ENCODE measurements around the gene FHIT.

FHIT gene

DNA sequence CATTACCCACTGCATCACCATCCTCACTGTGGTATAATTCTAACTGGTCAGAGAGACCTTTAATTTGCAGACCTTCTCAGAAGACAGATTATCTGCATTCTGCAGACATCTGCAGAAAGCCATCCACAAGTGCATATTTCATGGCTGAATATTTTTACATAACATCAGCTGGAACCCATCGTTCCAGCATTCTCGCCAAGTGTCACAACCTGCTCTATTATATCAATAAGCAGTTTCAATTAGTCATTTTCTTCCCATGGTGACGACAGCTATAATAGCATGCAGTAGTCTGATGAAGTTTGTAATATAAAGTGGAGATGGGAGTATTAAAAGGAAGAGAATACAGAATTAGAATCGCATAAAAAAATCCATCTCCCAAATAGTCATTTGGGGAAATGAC is 334.7 kb downstream of the FHIT start:
- Histone ChIP-seq H3K4me3 (ENCODE audit: low read depth in 1 of 2, low read length in 1 of 2) (no peak overlapping the region), H3K36me3 (no peaks in the 10 kb centered on the region), H3K4me1 (ENCODE audit: control insufficient read depth in 1 of 2, insufficient read depth in 1 of 2, low read depth in 1 of 2, low read length in 1 of 2) (no peaks in the 10 kb centered on the region), H3K9me3 (no peaks in the 10 kb centered on the region), H3K27ac (no peak overlapping the region), H3K27me3 (no peaks in the 10 kb centered on the region)
- TF ChIP-seq, protein P1, sequence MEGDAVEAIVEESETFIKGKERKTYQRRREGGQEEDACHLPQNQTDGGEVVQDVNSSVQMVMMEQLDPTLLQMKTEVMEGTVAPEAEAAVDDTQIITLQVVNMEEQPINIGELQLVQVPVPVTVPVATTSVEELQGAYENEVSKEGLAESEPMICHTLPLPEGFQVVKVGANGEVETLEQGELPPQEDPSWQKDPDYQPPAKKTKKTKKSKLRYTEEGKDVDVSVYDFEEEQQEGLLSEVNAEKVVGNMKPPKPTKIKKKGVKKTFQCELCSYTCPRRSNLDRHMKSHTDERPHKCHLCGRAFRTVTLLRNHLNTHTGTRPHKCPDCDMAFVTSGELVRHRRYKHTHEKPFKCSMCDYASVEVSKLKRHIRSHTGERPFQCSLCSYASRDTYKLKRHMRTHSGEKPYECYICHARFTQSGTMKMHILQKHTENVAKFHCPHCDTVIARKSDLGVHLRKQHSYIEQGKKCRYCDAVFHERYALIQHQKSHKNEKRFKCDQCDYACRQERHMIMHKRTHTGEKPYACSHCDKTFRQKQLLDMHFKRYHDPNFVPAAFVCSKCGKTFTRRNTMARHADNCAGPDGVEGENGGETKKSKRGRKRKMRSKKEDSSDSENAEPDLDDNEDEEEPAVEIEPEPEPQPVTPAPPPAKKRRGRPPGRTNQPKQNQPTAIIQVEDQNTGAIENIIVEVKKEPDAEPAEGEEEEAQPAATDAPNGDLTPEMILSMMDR (IDR thresholded peaks at IDR 0.05), result no peak

GRCh38 chr3:60913474-60913873 is 337.8 kb downstream of the FHIT start:
- Histone ChIP-seq H3K4me1 (ENCODE audit: control insufficient read depth in 1 of 2, insufficient read depth in 1 of 2, low read depth in 1 of 2, low read length in 1 of 2) (no peaks in the 10 kb centered on the region), H3K9me3 (no peaks in the 10 kb centered on the region), H3K36me3 (no peaks in the 10 kb centered on the region), H3K27ac (no peak overlapping the region), H3K4me3 (ENCODE audit: low read depth in 1 of 2, low read length in 1 of 2) (no peak overlapping the region), H3K27me3 (no peaks in the 10 kb centered on the region)
- TF ChIP-seq, protein P1 (IDR thresholded peaks at IDR 0.05), result no peak

DNA sequence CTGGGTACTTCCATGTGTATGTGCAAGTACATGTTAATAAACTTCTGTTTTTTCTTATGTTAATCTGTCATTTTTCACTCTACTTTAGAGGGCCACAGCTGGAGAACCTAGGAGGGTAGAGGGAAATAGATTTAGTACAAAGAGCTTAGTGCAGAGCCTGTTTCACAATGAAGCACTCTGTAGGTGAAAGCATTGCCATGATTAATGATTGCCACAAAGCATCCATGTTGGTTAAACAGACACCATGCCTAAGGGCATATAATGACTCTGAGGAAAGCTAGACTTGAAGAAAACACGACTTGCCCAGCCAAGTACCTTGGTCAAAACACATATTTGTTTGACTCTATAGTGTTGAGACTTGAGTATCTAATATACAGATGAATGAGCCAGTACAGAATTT is 338.4 kb downstream of the FHIT start:
- Histone ChIP-seq H3K36me3 (no peaks in the 10 kb centered on the region), H3K27ac (no peak overlapping the region), H3K9me3 (no peaks in the 10 kb centered on the region), H3K4me1 (ENCODE audit: control insufficient read depth in 1 of 2, insufficient read depth in 1 of 2, low read depth in 1 of 2, low read length in 1 of 2) (no peaks in the 10 kb centered on the region), H3K4me3 (ENCODE audit: low read depth in 1 of 2, low read length in 1 of 2) (no peak overlapping the region), H3K27me3 (no peaks in the 10 kb centered on the region)
- TF ChIP-seq, protein P1 (IDR thresholded peaks at IDR 0.05), result no peak

GRCh38 chr3:60912142-60912541 is 339.1 kb downstream of the FHIT start:
- H3K36me3 ChIP-seq, result no peaks in the 10 kb centered on the region
- TF ChIP-seq, protein P1 (IDR thresholded peaks at IDR 0.05), result no peak
- no peaks in the 10 kb centered on the region for H3K9me3 ChIP-seq
- no peaks in the 10 kb centered on the region for H3K27me3 ChIP-seq
- no peak overlapping the region for H3K4me3 ChIP-seq (ENCODE audit: low read depth in 1 of 2, low read length in 1 of 2)
- no peak overlapping the region for H3K27ac ChIP-seq
- no peaks in the 10 kb centered on the region for H3K4me1 ChIP-seq (ENCODE audit: control insufficient read depth in 1 of 2, insufficient read depth in 1 of 2, low read depth in 1 of 2, low read length in 1 of 2)

GRCh38 chr3:60909526-60909925 is 341.7 kb downstream of the FHIT start:
- H3K27ac ChIP-seq, result no peak overlapping the region
- H3K4me1 ChIP-seq (ENCODE audit: control insufficient read depth in 1 of 2, insufficient read depth in 1 of 2, low read depth in 1 of 2, low read length in 1 of 2), result no peaks in the 10 kb centered on the region
- H3K4me3 ChIP-seq (ENCODE audit: low read depth in 1 of 2, low read length in 1 of 2), result no peak overlapping the region
- H3K36me3 ChIP-seq, result no peaks in the 10 kb centered on the region
- H3K9me3 ChIP-seq, result no peaks in the 10 kb centered on the region
- TF ChIP-seq, protein P1 (IDR thresholded peaks at IDR 0.05), result no peak
- no peaks in the 10 kb centered on the region for H3K27me3 ChIP-seq

DNA sequence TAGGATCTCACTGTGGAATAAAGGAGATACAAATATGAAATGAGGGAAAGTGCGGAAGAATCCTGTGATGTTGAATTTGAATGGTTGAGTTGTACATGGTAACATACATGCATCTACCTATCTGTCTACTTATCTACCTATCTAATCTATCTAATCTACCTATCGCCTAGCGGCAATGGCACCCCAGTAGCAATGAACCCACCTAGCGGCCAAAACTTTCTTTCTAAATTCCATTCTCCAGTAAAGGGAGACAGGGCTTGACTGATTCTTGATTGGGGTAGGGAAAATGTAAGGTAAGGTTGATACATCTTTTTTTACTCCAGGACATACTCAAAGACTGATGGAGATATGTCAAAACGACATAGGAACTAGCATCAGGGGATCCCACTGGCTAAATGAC is 345.0 kb downstream of the FHIT start:
- H3K36me3 ChIP-seq, result no peaks in the 10 kb centered on the region
- H3K9me3 ChIP-seq, result no peaks in the 10 kb centered on the region
- no peaks in the 10 kb centered on the region for H3K4me1 ChIP-seq (ENCODE audit: control insufficient read depth in 1 of 2, insufficient read depth in 1 of 2, low read depth in 1 of 2, low read length in 1 of 2)
- no peak overlapping the region for H3K27ac ChIP-seq
- no peaks in the 10 kb centered on the region for H3K27me3 ChIP-seq
- no peak overlapping the region for H3K4me3 ChIP-seq (ENCODE audit: low read depth in 1 of 2, low read length in 1 of 2)
- TF ChIP-seq, protein P1 (IDR thresholded peaks at IDR 0.05), result no peak

Measured in neutrophil (primary cell).